Left lung (tissue), 10 donors: ENCODE results near the gene MLKL. TPM values are rescaled to one million over a fixed set of nuclear protein-coding genes. Genes with fewer than 3 reads are reported as not detected.
A peak's percentile ranks its signal among the peaks of the same experiment; 100 is the strongest.

Experiments
- ATAC-seq: fragments of 200-7000 bp; cut with Tn5 transposase; one replicate; pipeline ENCODE4 v1.9.1; 2020; ENCODE audit warnings: moderate library complexity
- DNase-seq, 4 donors: peaks; one replicate each; pipeline ENCODE4 v3.0.0-alpha.2; 2013 to 2020
- H3K27ac ChIP-seq, 2 donors: fragments of 200-600 bp; sonication (generic) in 1 of 2; one replicate each; pipeline versions ENCODE4 v1.5.0 to v1.8.0; 2020 to 2021
- H3K27me3 ChIP-seq, 2 donors: fragments of 200-600 bp; sonication (generic) in 1 of 2; one replicate each; pipeline versions ENCODE4 v1.5.0 to v1.8.0; 2020 to 2021
- H3K36me3 ChIP-seq, 2 donors: fragments of 200-600 bp; sonication (generic) in 1 of 2; one replicate each; pipeline versions ENCODE4 v1.5.0 to v1.8.0; 2020 to 2021
- H3K4me1 ChIP-seq, 2 donors: fragments of 200-600 bp; one replicate each; pipeline ENCODE4 v1.8.0; 2021
- H3K4me3 ChIP-seq, 2 donors: fragments of 200-600 bp; sonication (generic) in 1 of 2; one replicate each; pipeline versions ENCODE4 v1.5.0 to v1.8.0; 2020 to 2021; ENCODE audit warnings: mild to moderate bottlenecking in 1 of 2
- H3K9me3 ChIP-seq, 2 donors: fragments of 200-600 bp; sonication (generic) in 1 of 2; one replicate each; pipeline versions ENCODE4 v1.5.0 to v1.8.0; 2020 to 2021
- CTCF ChIP-seq, 2 donors: fragments of 200-600 bp; sonication (generic) in 1 of 2; IDR thresholded peaks; one replicate each; pipeline versions ENCODE4 v1.5.0 to v1.8.0; 2021; ENCODE audit warnings: antibody characterized with exemption in 2 of 2
- intact Hi-C, 2 donors: fragments of 100-400 bp; cut with DNase I; formaldehyde crosslinking; loops; one replicate each; pipeline versions ENCODE4 v1.11.2 to v1.14.2; 2022
- polyA plus RNA-seq, 6 donors: library from polyadenylated mRNA; unstranded; fragments of 120-200 nt; gene quantifications; one replicate each; pipeline ENCODE4 v1.2.1, GENCODE V29; 2013; ENCODE audit not compliant: insufficient read length in 6 of 6
- total RNA-seq, 2 donors: library from RNA; stranded (reverse); fragmentation: NEBNext Ultra II Directional; extraction: Animal tissue kit (Norgen Biotek cat#: 25700); gene quantifications; one replicate each; pipeline ENCODE4 v1.2.1, GENCODE V29; 2021
- donor health status: DM: no; HTN: yes; CAD: no.
- donor health status: DM: no; HTN: no; CAD: no.

Gene MLKL
- total and polyA plus RNA-seq, 8 donors, result 5.2 to 40.5 (median 6.8) TPM

DNA sequence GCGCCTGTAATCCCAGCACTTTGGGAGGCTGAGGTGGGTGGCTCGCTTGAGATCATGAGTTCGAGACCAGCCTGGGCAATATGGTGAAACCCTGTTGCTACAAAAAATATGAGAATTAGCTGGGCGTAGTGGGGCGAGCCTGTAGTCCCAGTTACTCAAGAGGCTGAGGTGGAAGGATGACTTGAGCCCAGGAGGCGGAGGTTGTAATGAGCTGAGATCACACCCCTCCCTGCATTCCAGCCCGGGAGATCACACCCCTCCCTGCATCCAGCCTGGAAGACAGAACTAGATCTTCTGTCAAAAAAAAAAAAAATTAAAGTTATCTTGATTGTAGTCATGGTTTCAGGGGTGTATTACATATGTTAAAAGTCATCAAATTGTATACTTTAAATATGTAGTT lies 67.0 kb downstream of the MLKL start:
- intact Hi-C loops, result no loop called here
- Histone ChIP-seq H3K4me1 (no peaks in the 10 kb centered on the region), H3K36me3 (peaks cover 0 to 100% of the 10 kb centered on the region in 2 donors), H3K27me3 (no peaks in the 10 kb centered on the region), H3K4me3 (no peak overlapping the region), H3K27ac (no peak overlapping the region), H3K9me3 (no peaks in the 10 kb centered on the region)
- ATAC-seq, result no peak
- no peak for TF ChIP-seq CTCF (IDR thresholded peaks at IDR 0.05)
- DNase-seq, result no peak

DNA sequence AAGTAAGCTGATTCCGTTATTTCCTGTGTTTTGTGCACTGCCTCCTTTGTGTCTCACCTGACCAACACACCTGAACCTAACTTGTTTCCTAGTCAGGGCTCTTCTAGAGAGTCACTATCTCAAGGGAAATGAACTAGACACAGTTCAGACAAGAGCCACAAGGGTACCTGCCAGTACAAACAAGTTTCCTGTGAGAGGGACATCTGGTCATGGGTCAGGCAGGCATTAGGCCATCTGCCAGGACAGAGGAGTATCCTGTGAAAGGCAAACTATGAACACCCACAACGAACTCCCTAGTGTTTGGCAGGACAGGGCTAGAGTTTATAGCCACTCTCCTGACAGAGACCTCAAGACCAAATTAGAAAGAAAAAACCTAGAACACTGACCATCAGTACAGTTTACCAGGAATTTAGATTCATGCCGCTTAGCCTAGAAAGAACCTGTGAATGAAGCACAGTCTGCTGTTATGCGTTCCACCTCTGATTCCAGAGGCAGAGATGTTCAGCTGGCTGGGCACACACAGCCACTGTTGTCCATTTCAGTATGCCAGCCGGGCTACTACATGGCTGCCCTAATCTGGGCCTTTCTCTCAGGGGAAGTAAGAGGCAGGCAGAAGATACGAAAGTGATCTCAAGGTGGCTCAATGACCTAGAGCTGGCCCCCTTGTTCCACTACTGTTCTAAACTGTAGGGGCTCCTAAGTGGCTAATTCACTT lies 73.0 kb downstream of the MLKL start:
- Histone ChIP-seq H3K9me3 (no peaks in the 10 kb centered on the region), H3K27ac (no peak overlapping the region), H3K27me3 (no peaks in the 10 kb centered on the region), H3K4me1 (no peaks in the 10 kb centered on the region), H3K4me3 (no peak overlapping the region), H3K36me3 (peaks cover 0 to 100% of the 10 kb centered on the region in 2 donors)
- peak; percentile 9 for ATAC-seq
- DNase-seq, result no peak
- intact Hi-C loops, result loop anchor here in 1 of 2 donors (10.0 kb wide), 1 partner anchor 153 kb away; no protein-coding TSS in a partner anchor
- TF ChIP-seq CTCF (IDR thresholded peaks at IDR 0.05), result no peak

DNA sequence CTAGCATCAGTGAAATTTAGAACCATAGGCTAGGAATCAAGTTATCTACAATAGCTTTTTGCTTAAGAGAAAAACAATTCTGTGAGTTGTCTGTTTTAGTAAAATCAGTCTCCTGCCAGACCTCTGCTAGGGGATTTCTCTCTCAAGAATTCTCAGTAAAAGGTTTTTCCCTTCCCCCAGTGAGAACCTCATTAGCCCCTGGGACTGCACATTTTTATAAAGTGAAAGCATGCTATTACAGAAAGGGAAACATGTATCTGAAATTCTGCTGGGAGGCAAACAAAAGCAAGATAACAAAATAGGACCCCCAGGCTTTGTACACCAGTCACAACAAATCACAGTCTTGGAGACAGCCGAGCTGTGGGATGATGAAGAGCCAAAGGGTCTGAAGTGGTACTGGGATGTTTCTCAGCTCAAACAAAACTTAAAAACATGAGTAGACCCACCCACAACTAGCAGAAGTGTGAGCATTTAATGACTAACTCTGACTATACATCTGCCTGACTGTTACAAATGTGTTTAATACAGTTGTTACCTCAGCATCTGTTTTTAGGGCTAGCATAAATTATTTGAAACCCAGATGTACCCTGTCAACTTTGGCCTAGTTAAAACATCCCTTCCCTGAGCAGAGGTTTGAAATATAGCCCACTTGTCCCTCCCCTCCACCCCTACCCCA lies 73.8 kb downstream of the MLKL start:
- no peaks in the 10 kb centered on the region for H3K27me3 ChIP-seq
- no peaks in the 10 kb centered on the region for H3K4me1 ChIP-seq
- no peak overlapping the region for H3K4me3 ChIP-seq
- no peak overlapping the region for H3K27ac ChIP-seq
- H3K9me3 ChIP-seq, result no peaks in the 10 kb centered on the region
- intact Hi-C loops, result loop anchor here in 1 of 2 donors (10.0 kb wide), 1 partner anchor 152 kb away; no protein-coding TSS in a partner anchor
- no peak for DNase-seq
- ATAC-seq, result no peak
- H3K36me3 ChIP-seq, result peaks cover 0 to 100% of the 10 kb centered on the region in 2 donors
- TF ChIP-seq CTCF (IDR thresholded peaks at IDR 0.05), result no peak

DNA sequence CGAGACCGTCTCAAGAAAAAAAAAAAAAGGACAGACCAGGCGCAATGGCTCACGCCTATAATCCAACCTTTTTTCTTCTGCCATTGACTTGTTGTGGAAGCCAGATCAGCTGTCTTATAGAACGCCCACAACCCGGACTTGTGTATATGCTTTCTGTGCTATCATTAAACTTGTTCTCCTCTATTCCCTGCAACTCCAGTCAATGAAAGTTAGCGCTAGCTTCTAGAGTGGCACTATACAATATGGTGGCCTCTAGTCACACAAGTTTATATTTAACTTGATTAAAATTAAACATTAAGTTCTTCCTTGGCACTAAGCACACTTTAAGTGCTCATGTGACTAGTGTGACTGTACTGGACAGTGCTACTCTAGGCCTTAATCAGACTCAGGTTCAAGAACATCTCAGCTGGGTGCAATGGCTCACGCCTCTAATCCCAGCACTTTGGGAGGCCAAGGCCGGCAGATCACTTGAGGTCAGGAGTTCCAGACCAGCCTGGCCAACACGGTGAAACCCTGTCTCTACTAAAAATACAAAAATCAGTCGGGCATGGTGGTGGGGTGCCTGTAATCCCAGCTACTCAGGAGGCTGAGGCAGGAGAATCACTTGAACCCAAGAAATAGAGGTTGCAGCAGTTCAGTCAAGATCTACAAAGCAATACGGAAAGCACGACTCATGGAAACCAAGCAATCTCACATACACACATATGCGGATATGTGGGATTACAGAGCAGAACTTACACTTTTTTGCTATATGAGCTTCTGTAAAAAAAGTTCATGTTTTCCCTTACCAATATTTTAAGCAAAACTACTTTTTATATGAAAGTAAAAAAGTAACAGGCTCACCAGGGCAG lies 74.9 kb downstream of the MLKL start:
- intact Hi-C loops, result loop anchor here in 1 of 2 donors (10.0 kb wide), 1 partner anchor 151 kb away; no protein-coding TSS in a partner anchor
- Histone ChIP-seq H3K36me3 (peaks cover 0 to 99% of the 10 kb centered on the region in 2 donors), H3K27ac (no peak overlapping the region), H3K27me3 (no peaks in the 10 kb centered on the region), H3K4me3 (no peak overlapping the region), H3K9me3 (no peaks in the 10 kb centered on the region), H3K4me1 (no peaks in the 10 kb centered on the region)
- DNase-seq, result no peak
- no peak for TF ChIP-seq CTCF (IDR thresholded peaks at IDR 0.05)
- ATAC-seq, result peak; percentile 61
